NCI-H146 (cell line): Measurements from ENCODE around the gene HIVEP1.
A peak's percentile ranks its signal among the peaks of the same experiment; 100 is the strongest.
"Not testable (repeated sequence)": the region's sequence is repeated elsewhere in the genome, so short reads cannot be mapped to it uniquely, and the experiment has no call there.

Experiments used
- DNase-seq: peaks from one replicate; lab custom pipeline; 2025; lab: John Stamatoyannopoulos, UW

The HIVEP1 gene

GRCh38 chr6:12118607-12119006, 106.5 kb downstream of the HIVEP1 start:
- no peak for DNase-seq

- no peak for DNase-seq
Observed at GRCh38 chr6:12119085-12119588, 107.0 kb downstream of the HIVEP1 start.

- no peak for DNase-seq
Observed at GRCh38 chr6:12125396-12125795, 113.3 kb downstream of the HIVEP1 start.

GRCh38 chr6:12126051-12126450, 113.9 kb downstream of the HIVEP1 start:
- DNase-seq: no peak

GRCh38 chr6:12129523-12129922, 117.4 kb downstream of the HIVEP1 start:
- no peak for DNase-seq

GRCh38 chr6:12132351-12133222, 120.5 kb downstream of the HIVEP1 start:
- DNase-seq: no peak

GRCh38 chr6:12134581-12134980, 122.5 kb downstream of the HIVEP1 start:
- DNase-seq: no peak

- no peak for DNase-seq
Observed at GRCh38 chr6:12134991-12135390, 122.9 kb downstream of the HIVEP1 start.

- no peak for DNase-seq
Observed at GRCh38 chr6:12136905-12137304, 124.8 kb downstream of the HIVEP1 start.

- no peak for DNase-seq
Observed at GRCh38 chr6:12137480-12137879, 125.4 kb downstream of the HIVEP1 start.

- no peak for DNase-seq
Observed at GRCh38 chr6:12138381-12138780, 126.3 kb downstream of the HIVEP1 start.

- DNase-seq: no peak
Observed at GRCh38 chr6:12138936-12139335, 126.8 kb downstream of the HIVEP1 start.

GRCh38 chr6:12147557-12148316, 135.6 kb downstream of the HIVEP1 start:
- DNase-seq: no peak

GRCh38 chr6:12148317-12148801, 136.2 kb downstream of the HIVEP1 start:
- no peak for DNase-seq

GRCh38 chr6:12148841-12149240, 136.7 kb downstream of the HIVEP1 start:
- DNase-seq: no peak

GRCh38 chr6:12149944-12150510, 137.9 kb downstream of the HIVEP1 start:
- DNase-seq: no peak

- peak; percentile 9 for DNase-seq
Observed at GRCh38 chr6:12150812-12151432, 138.8 kb downstream of the HIVEP1 start.

GRCh38 chr6:12151433-12151820, 139.3 kb downstream of the HIVEP1 start:
- no peak for DNase-seq

GRCh38 chr6:12152023-12152970, 140.2 kb downstream of the HIVEP1 start:
- DNase-seq: no peak

GRCh38 chr6:12155769-12156168, 143.7 kb downstream of the HIVEP1 start:
- not testable (repeated sequence) for DNase-seq
